NK-92 (cell line): ENCODE measurements around the gene ERI3.
"Not testable (repeated sequence)": the region's sequence is repeated elsewhere in the genome, so short reads cannot be mapped to it uniquely, and the experiment has no call there.

ENCODE experiments used
- DNase-seq: peaks from one replicate; lab custom pipeline; 2025; ENCODE audit not compliant: unreplicated experiment; lab: John Stamatoyannopoulos, UW

ERI3 gene

GRCh38 chr1:44217809-44218410, 137.1 kb downstream of the ERI3 start:
- DNase-seq: no peak

DNA sequence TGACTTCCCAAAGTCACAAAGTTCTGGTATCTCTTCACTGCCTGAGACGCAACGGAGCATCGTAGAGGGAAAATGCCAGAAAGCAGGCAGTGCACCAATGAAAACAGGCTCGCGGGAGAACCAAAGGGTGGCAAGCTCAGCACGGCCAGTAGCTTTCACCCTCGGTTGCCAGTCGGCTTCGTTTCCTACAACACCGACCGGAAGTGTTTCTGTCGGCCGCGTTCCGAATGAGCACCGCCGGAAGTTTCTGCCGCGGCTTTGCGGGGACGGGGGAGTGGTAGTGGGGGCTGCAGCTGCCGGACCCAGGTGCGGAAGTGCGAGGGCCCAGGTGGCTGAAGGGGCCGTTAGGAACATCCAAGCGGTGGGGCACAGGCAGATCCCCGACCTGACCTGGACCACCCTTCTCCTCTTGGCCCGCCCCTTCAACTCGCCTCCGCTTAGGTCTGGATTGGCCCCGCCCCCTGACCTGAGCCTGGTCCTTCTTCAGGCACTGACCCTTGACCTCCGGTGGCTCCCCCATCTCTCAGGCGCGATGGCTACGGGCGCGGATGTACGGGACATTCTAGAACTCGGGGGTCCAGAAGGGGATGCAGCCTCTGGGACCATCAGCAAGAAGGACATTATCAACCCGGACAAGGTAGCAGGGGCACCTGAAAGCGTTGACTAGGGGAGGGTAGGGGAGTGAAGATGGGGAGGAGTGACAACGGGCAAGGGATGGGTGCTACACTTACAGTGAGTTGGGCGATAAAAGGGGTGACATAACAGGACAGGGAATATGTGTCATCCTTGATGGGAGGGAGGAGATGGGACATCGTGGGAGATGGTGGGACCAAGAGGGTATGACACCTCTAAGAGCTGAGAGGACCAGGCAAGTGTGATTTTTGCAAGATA, 141.6 kb downstream of the ERI3 start, which contains the start of gene DMAP1:
Gene DMAP1 (plus strand): TSS at position 250 of the 891 bp plus-strand sequence. CDS start 283 bp downstream, at position 533.
- no peak for DNase-seq

DNA sequence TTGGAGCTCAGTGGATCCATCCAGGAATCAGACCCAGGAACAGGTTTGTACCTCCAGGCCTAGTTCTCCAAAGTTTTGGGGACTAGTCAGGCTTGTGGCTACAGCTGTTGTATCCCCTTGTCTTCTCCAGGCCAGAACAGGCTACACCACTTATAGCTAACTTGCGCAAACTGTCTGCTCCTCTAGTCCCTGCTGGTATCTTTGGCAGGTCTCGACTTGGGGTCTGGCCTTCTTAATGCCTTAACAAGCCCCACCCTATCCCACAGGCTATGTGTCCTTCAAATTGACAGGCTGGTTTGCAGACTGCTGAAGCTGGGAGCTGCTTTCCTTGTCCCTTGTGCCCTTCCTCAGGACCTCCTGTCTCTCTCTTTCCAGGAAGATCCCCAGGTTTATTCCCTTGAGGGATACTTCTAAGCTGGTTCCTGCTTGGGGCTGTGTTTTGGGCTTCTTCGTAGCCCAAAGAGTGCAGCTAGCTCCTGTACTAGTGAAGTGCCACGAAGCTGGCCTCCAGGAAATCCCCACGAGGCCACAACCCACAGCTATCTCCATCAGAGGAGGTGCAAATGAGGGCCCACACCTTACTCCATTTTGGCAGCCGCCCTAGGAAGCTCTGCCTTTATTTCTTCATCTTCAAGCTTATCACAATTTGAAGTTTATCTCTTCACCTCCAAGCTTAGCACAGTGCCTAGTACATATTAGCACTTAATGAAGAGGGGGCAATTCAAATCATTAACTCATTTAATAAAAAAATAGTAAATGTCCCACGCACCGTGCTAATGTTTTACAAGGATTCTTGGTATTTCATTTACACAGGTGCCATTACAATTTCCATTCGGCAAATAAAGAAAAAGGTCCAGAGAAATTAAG, 142.5 kb downstream of the ERI3 start:
- no peak for DNase-seq

- DNase-seq: no peak
Measured at GRCh38 chr1:44210595-44210994, 144.5 kb downstream of the ERI3 start.

DNA sequence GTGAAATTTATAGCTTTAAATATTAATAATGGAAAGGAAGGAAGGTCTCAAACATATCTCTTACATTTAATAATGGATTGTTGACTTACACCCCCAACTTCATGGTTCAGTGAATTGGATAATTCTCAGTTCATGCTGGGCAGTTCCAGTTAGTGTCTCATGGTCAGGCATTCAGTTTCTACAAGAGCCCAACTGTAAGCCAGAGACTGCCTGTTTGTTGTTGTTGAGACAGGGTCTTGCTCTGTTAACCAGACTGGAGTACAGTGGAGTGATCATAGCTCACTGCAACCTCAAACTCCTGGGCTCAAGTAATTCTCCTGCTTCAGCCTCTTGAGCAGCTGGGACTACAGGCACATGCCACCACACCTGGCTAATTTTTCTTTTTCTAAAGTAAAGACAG, 146.8 kb downstream of the ERI3 start:
- DNase-seq: no peak

DNA sequence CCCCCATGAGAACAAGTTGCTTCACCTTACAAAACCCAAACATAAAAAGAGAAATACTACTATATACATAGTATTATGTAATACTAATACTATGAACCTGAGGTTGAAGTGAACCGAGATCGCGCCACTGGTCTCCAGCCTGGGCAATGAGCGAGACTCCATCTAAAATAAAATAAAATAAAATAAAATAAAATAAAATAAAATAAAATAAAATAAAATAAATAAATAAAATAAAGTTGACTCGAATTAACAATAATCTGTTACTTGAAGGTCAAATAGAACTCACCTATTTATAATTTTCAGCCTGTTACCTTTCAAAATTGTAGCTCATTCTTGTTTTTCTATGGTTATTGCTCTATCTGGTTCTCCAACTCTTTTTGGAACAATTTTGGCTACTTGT, 148.5 kb downstream of the ERI3 start:
- not testable (repeated sequence) for DNase-seq

GRCh38 chr1:44200336-44200735, 154.7 kb downstream of the ERI3 start:
- no peak for DNase-seq

GRCh38 chr1:44174630-44175029, 180.4 kb downstream of the ERI3 start:
- DNase-seq: no peak
